HG03469 (cell line): ENCODE measurements around the gene KIF16B.
"Not testable (repeated sequence)": the region's sequence is repeated elsewhere in the genome, so short reads cannot be mapped to it uniquely, and the experiment has no call there.

Experiments used
- ATAC-seq: cut with Tn5 transposase; IDR thresholded peaks from one replicate; pipeline ENCODE4 v1.9.1; 2021; ENCODE audit warnings: mild to moderate bottlenecking, moderate library complexity, moderate number of reproducible peaks; ENCODE audit not compliant: unreplicated experiment

KIF16B gene

DNA sequence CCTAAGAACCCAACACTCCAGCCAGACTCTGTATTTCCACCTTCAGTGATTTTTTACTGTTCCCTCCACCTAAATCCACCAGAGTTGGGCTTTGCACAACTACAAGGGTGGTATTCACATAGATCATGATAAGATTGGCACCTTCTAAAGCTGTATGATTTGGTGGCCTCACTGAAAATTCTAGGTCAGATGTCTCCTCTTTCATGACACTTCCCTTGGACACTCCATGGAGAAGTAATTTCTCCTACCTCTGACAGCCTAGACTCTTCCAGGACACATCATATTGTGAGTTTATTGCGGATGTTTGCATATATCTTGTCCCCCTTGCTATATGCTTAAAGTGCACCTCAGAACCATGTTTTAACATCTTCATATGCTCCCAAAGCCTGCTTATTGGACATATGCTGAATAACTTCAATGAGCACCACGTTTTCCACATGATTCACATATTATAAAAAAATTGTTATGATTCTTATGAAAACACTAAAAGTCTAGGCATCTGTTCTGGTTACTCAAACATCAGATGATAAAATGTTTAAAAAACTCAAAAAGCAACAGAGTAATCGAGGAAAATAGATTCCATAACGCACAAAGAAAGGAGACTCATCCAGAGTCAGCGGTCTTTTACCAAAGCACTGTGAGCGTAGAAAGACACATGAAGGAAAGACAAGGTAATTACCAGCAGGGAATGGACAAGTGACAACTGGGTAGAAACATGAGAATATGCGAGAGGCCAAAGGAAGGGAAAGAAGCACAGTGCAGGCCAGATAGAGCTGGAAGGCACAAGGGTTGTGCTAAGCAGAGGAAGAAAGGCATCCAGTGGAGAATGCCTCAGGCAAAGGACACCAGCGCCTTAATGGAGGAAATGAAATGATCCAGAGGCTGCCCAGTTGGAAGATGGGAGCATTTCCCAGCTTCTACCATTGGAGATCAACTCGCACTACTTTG lies 46.5 kb downstream of the KIF16B start:
- ATAC-seq: no peak

DNA sequence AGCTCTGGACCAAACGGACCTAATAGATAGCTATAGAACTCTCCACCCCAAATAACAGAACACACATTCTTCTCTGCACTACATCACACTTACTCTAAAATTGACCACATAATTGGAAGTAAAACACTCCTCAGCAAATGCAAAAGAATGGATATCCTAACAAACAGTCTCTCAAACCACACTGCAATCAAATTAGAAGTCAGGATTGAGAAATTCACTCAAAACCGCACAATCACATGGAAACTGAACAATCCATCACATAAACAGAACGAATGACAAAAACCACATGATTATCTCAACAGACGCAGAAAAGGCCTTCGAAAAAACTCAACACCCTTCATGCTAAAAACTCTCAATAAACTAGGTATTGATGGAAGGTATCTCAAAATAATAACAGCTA lies 50.6 kb downstream of the KIF16B start:
- ATAC-seq: not testable (repeated sequence)

DNA sequence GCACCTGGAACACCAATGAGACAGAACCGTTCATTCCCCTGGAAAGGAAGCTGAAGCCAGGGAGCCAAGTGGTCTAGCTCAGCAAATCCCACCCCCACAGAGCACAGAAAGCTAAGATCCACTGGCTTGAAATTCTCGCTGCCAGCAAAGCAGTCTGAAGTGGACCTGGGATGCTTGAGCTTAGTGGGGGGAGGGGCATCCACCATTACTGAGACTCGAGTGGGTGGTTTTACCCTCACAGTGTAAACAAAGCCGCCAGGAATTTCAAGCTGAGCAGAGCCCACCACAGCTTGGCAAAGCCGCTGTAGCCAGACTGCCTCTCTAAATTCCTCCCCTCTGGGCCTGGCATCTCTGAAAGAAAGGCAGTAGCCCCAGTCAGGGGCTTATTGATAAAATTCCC lies 53.1 kb downstream of the KIF16B start:
- ATAC-seq: no peak

DNA sequence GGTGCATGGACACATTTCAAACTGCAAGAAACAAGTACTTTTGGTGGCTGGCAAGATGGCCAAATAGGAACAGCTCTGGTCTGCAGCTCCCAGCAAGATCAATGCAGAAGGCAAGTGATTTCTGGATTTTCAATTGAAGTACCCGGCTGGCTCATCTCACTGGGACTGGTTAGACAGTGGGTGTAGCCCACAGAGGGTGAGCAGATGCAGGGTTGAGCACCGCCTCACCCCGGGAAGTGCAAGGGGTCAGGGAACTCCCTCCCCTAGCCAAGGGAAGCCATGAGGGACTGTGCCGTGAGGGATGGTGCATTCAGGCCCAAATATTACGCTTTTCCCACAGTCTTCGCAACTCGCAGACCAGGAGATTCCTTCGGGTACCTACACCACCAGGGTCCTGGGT lies 53.6 kb downstream of the KIF16B start:
- ATAC-seq: not testable (repeated sequence)

DNA sequence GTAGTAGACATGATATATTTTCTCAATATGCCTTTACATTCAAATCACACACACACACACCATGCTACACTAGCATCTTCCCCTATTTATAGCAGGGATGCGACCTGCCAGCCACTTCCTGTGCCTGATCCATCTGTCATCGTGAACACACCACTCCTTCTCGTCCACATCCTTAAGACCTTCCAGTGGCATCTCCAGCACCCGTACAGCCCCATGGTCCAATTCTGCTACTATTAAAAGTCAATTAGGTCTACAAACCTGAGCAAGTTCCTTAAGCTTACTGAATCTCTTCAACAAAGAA lies 54.5 kb downstream of the KIF16B start:
- no peak for ATAC-seq

DNA sequence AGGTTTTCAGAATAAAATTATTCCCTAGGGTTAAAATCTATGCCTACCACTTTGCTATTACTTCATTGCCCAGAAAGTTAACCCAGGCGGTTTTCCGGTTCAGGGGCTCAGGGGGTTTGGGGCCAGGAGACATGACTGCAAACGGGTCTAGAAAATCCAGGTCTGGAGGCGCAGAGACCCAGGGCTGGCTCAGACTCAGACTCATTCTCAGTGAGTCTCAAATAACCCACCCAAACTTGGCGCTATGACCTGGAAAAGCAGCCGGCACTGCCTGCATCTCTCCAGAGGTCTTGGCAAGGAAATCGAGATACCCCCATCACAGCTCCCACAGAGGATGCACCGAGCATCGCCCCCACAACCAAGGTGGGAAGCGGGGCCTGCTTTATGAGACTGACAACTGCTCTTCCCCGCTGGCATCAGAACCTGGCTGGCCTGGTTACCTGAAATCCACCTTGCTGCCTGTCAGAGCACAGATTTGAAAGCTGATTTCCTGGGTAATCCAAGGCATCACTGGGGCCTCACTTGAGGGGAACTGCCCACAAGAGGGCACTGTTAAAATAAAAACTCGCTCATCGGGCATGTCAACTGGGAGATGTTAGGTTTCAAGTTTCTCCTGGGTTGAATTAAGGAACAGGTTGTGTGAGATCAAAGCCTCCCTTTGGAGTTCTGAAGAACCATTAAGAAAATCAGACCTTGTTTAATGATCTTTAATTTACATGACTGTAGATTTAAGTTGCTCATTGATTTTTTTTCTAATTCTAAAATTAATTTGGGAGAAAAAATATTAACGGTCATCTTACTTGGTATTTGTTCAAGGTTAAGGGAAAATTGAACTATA lies 55.1 kb downstream of the KIF16B start:
- ATAC-seq: no peak

DNA sequence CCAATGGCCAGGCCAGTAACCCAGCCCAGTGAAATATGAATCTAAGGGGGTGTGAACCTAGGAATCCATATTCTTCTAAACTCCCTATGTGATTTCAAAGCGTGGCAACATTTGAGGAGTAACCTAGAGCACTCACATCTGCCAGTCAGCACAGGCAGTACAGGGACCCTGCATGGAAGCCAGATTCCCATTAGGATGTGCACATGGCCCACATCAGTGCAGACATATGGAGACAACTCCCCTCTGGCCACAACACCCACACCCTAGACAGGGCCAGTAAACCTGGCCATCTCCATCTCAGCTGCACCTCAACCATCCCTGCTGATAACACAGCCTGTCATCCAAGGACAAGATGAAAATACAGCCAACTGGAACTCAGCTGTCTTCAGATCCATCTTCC lies 56.5 kb downstream of the KIF16B start:
- ATAC-seq: no peak

DNA sequence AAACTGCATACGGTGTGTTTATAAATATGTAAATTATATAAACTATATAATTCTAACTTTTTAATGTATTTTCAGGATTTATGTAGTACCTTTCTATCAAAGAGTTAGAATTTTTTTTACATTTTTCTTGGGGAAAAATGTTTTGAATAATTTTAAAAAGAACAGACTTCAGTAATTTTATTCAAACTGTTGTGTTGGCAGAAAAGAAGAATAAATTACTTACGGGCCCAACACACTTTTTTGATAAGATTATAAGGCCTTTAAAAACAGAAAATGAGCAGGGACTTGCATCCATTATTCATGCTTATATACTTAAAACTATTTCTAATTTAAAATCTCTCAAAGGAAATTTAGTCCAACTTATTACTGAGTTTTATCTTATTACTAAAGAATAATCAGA lies 58.2 kb downstream of the KIF16B start:
- ATAC-seq: no peak

DNA sequence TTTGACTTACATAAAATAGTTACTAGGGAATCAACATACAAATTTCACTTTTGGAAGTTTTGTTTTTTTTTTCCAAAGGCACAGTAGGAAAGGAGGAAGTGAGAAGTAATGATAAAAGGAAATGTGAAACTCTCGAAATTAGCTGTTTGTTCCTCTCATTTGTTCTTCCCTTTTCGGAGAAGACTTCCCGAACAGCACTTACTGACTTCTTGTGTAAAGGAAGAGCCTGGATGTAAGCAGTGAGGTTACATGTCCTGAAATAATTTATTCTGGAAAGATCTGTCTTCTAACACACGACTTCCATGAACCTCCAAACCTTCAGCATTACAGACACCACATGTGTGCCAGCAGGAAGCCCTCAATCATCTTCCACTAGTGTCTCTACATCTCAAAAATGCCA lies 59.1 kb downstream of the KIF16B start:
- no peak for ATAC-seq

DNA sequence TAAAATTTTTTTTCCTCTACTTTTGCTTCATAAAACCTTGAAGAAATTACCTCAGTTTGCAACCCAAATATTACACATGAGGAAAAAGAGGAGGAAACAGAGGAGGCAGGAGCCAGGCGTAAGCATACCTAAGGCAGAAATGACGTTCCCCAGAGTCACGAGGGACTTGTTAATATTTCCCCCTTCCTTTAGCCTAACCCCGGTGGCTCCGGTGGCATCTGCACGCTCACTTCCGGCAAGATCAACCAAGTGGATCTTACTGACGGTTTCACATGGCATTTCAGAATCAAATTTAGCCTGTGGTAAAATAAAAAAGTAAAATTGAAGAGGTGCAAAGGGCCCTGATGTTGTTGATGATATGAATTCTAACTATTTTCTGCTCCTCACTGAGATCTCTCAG lies 67.4 kb downstream of the KIF16B start:
- ATAC-seq: no peak

DNA sequence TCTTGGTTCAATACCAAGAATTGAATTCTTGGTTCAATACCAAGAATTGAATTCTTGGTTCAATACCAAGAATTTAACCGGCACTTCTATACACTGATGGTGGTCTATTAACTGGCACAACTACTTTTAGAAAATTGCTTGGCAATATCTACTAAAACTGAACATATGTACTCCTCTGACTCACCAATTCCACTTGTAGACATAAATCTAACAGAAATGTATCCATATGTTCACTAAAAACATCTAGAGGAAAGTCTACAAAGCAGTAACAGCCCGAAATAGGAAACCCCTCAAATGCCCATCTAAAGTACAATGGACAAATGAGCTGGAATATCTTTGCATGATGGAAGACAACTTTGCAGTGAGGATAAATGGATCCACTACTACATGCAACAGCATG lies 71.9 kb downstream of the KIF16B start:
- no peak for ATAC-seq

DNA sequence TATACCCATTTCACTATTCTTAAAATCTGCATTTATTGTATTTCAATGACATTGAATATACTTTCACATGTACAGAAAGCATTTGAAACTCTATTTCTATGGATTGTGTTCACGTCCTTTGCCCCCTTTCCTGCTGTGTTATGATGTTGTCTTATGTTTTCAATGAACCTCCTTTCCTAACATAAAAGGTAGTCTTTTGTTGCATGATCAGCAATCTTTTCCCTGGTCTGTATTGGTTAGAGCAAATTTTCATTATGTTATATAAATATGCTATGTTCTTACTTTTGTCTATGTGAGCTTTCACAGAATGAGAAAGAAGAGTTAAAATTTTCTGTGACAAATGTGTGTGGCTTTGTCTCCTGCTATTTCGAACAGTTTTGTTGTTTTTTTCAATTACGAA lies 73.1 kb downstream of the KIF16B start:
- ATAC-seq: no peak

DNA sequence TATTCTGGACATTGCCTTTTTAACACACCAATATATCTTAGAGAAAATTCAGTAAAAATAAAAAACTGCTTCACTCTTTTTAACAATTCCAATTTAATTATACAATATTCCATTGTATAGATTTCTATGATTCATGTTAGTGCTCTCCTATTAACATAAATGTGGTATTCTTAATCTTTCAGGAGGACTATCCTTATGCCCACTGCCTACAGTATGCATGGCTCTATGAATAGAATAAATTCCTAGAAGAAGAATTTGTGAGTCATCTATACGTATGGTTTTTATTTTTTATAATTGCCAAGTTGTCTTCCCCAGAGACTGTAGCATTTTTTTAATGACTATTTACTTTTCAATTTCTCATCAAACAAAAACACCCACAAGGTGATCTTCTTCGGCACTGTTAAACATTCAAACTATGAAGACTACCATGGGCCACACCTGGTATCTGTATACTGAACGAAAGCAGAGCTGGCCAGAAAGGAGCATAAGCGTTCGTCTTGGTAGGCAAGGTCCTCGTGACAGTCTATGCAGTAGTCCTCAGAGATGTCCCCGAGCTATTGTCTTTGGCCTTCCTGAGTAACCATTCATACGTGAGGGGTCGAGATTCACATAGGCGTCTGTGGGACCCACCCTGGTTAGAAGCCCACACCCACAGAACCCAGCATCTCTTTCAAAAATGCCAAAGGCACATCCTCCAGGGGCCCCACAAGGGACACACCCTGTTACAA lies 74.6 kb downstream of the KIF16B start:
- ATAC-seq: no peak

DNA sequence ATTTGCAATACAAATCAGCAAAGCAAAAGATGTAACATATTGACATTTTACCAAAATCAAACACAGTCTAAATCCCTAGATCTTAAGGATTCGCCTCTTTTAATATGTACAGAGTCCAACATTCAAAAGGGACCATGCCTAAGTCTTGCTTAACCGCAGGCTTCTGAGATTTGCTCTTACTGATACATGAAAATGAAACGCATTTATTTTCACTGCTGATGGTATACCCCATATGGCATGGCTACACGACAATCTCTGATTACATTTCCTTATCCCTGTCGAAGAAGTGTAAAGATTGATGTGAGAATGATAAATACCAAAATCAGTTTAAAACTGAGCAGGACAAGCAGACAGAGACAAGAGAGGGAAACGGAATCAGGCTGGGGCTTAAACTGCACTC lies 75.4 kb downstream of the KIF16B start:
- no peak for ATAC-seq

DNA sequence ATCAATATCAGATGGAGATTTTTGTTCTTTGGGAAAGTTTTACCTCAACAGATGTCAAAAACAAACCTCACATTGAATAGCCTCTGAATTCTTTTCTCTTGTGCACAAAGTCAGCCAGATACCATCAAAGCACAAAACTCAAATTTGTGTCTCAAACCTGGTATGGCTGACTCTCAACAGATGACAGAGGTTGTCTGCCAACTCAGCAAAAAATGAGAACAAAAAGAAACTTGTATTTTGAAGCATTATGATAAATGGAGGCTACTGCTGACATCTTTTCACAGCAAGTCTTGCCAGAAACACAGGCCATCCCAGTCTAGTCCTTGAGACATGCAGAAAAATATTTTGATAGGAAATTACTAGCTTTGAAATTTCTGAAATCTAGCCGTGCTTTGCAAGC lies 79.8 kb downstream of the KIF16B start:
- ATAC-seq: no peak

DNA sequence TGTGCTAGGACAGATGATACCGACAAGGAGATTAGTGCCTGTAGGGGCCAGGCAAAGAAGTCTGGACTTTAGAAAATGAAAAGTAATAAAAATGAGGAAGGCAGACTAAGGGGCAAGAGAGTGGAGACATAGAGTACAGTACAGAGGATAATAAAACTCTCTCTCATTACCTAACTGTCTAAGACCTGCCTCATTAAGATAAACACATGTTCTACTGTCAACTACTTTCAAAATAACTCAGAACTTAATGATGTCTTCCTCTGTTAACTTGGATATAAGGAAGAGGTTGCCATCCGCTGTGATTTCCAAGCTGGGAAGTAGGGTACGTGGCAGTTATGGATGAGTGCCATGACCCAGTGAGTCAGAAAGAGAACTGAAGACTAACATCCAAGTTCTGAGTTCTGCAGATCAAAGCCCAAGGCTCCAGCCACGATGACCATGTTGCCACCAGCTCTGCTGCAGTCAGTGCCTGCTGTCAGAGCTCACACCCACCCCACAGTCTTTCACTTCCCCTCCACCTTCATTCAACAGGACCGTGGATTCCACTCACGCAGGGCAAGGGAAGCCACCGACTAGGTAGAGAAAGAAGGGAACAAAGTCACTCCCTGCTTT lies 81.8 kb downstream of the KIF16B start:
- ATAC-seq: peak; percentile 44

DNA sequence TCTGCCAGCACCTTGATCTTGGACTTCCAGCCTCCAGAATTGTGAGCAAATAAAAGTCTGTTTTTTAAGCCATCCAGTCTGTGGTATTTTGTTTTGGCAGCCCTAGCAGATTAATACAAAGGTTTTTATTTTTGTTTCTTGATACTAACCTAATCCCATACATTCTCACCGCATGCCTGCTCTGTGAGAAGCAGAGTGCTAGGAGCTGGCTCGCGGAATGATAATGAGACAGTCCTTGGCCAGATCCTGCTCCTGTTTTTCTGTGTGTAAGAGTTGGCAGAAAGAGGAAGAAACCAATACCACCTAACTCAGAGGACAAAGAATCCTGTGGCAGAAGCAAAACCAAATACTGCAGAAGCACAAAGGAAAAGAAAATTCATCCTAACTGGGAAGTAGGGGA lies 82.6 kb downstream of the KIF16B start:
- no peak for ATAC-seq

DNA sequence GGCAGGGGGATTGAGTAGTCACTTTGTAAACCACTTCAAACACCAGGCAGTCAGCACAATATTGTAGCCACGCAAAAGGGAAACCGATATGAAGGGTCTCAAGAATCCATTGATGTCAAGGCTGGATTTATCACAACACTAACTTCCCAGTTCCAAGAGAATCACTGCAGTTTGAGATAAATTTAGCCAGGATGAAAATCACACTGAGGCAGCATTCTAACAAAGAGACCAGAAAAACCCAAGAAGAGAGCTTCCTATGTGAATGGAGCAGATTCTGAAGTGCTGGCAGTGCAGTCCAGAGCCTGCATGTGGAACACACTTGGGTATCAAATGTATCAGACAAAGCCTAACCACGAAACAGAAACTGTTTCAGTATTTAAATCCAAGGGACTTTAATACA lies 84.6 kb downstream of the KIF16B start:
- ATAC-seq: no peak

DNA sequence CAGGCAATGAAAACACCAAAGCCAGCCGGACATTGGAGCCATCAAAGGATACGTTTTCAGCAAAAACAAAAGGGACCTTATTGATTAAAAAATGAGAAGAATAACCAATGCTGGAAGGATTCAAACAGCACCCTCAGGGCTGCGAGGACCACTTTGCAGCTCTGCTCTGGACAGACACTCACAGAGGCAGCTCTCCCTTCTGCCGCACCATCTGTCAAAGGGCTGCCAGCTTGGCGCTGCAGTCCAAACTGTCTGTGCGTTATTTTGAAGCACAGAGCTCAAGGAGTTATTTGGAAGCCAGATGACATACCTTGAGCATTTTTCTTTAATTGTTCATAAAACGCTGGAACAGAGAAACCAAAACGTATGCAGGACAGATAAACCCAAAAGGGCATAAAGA lies 85.2 kb downstream of the KIF16B start:
- no peak for ATAC-seq

DNA sequence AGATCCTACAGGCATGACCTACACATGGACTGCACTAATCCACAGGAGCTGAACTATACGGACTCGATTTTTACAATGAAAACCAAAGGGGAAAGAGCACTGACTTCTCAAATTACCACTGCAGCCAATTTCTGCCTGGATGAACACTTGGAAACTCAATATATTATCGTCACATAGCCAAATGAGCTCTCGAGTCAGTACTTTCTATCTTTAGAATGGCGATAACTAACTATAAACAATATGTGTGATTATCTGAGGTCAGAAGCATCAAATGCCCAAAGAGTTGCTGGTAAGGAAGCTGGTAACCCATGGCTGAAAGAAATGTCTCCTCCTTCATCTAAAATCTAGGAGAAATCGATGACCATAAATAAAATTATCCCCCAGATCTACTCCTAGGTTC lies 86.7 kb downstream of the KIF16B start:
- no peak for ATAC-seq

DNA sequence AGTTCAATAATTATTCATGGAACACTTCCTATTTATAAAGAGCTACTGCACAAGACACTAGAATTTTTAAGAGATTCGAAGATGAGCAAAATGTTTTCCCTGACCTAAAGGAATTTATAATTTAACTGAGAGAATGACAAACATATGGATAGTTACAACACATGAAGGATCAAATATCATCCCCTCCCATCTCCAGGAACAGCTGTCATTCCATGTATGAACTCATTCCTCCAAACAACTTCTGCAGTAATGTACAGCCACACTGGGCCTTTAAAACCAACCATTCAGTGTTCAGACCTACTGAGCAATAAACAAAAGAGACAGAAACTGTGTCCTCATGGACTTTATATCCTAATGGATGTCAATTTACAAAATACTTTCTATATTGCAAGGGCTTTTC lies 87.8 kb downstream of the KIF16B start:
- ATAC-seq: no peak
